GM18519 (cell line): ENCODE results near the gene MACROH2A2.
"Not testable (repeated sequence)": the region's sequence is repeated elsewhere in the genome, so short reads cannot be mapped to it uniquely, and the experiment has no call there.

Experiments used
- ATAC-seq: cut with Tn5 transposase; IDR thresholded peaks from one replicate; pipeline ENCODE4 v1.9.1; 2021; ENCODE audit warnings: mild to moderate bottlenecking, moderate library complexity; ENCODE audit not compliant: unreplicated experiment, low FRiP score

Gene MACROH2A2

GRCh38 chr10:70052462-70053217 is at the start of gene MACROH2A2:
Gene MACROH2A2 (plus strand): TSS chr10:70052846. CDS start chr10:70075659, 22,813 bp downstream.
- no peak for ATAC-seq

DNA sequence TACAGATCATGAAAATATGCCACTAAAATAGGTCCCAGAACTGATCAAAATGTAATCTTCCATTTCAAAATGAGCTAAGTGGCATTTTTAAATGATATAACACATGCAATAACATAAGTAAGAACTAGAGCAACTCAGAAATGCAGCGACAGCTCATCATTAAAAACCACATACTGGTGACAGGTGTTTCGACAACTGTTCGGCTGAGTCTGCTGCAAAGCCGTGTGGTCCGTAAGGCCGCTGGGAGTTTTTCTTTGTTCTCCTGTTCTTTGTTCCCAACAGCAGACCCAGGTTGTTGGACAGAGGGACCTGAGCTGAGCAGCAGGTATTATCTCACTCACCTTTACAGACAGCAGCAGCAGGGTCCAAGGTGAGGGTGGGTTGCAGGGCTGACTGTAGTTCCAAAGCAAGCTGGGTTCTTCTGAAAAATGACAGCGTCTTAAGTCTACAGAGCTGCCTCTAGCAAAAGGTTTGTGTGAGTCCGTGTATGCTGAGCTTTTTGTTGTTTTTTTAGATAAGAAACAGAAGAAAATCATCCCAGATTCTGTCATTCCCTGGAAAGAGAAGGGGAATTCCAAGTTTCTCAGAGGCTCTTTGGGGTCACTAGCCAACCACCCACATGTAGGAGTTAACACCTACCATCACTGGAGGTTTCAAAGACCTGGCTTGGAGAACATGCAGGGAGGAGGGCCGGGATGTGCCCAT is 45.4 kb upstream of the MACROH2A2 start:
- no peak for ATAC-seq

GRCh38 chr10:70031215-70031614 is 21.4 kb upstream of the MACROH2A2 start:
- ATAC-seq, result no peak

GRCh38 chr10:70032667-70033289 is 19.9 kb upstream of the MACROH2A2 start:
- ATAC-seq, result no peak

DNA sequence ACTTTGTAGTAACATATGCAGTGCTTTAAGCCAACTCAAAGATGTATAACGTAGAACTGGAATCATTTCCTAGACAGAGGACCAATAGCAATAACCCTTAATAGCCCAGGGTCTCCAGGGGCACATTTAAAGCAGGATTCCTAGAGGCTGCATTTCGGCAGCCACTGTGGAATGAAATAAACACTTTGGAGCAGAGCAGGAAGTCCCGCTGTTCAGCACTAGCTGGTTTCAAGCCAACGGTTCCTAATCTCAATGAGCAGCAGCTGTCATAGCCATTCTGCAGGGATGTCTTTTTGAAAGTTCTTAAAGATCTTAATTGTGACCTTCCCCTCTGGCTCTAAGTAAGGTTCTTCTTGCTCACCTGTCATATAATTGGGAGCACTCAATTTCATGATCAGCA is 18.4 kb upstream of the MACROH2A2 start:
- ATAC-seq, result no peak

DNA sequence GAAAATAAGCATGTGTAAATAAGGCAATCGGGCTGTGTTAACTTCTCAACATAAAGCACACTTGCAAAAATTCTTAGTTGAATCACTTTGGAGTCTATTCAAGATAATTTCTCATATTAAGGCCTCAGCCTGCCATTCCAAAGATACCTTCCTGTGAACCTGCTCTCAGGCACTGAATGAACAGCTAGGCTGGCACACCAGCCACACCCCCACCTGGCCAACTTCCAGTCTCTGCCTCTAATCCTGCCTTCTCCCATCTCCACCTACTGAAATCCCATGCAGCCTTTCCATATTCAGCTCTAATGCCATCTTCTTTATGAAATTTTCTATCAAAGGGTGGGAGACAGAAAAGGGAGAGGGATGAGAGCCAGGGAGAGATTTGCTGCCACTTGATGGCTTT is 17.1 kb upstream of the MACROH2A2 start:
- ATAC-seq, result no peak

GRCh38 chr10:70038923-70039322 is 13.7 kb upstream of the MACROH2A2 start:
- no peak for ATAC-seq

GRCh38 chr10:70041016-70041415 is 11.6 kb upstream of the MACROH2A2 start:
- ATAC-seq, result no peak

DNA sequence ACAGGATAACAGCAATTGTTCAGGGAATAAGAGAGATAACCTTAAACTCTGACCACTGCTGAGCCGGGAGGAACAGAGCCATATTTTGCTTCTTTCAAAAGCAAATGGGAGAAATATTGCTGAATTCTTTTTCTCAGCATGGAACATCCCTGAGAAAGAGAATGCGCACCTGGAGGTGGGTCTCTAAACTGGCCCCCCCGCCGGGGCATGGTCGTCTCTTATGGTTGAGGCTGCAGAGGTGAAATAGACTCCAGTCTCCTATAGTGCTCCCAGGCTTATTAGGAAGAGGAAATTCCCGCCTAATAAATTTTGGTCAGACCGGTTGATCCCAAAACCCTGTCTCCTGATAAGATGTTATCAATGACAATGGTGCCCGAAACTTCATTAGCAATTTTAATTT is 10.9 kb upstream of the MACROH2A2 start:
- not testable (repeated sequence) for ATAC-seq

GRCh38 chr10:70047066-70047465 is 5.6 kb upstream of the MACROH2A2 start:
- ATAC-seq, result not testable (repeated sequence)

GRCh38 chr10:70048030-70048723 is 4.5 kb upstream of the MACROH2A2 start:
- no peak for ATAC-seq

- ATAC-seq, result no peak
Observed at GRCh38 chr10:70051848-70052247, 798 bp upstream of the MACROH2A2 start.

DNA sequence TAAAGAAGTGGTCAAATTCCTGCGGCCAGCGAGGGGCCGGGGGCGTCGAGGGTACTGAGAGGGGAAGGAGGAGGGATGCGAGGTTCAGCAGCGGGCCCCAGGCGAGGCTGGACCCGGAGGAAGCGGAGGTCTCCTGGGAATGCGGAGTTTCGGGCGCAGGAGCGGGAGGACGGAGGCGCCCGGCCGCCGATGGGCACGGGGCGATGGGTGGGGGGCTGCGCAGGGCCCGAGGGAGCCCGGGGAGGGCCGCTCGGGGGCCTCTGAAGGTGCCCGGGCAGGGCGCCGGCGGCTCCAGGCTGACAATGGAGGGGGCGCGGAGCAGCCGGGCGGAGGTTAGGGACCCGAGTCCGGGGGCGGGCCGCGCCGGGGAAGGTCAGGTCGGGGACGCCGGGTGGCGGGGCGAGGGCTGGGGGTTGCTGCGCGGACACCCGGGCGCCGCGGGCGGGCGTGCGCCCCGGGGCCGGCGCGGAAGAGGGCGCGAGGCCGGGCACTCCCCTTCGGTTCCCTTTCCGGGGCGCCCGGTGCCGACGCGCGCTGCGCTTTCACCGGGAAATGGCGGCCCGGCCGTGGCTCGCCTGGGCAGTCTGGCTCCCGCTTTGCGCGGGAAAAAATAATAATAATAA is 683 bp downstream of the MACROH2A2 start:
- ATAC-seq, result no peak

- ATAC-seq, result no peak
Observed at GRCh38 chr10:70053841-70054288, 1.2 kb downstream of the MACROH2A2 start.

DNA sequence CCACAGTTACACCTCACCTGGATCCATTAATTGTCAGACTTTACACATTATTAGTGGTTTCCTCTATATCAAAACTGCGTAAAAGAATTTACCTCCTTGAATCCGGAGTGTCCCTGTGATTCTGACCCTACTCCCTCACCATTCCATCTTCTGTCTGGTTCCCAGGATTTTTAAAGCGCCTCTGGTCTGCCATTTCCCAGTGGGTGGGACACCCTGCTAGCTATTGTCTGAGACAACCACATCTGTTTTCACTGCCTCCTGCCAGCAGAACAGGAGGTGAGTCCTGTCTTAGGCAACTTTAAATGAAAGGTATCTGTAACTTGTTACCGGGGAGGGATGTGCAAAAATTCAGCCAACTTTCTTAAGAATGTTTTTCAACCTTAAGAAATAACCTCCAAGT is 2.3 kb downstream of the MACROH2A2 start:
- ATAC-seq, result no peak

- ATAC-seq, result no peak
Observed at GRCh38 chr10:70055550-70055949, 2.9 kb downstream of the MACROH2A2 start.

GRCh38 chr10:70057306-70057705 is 4.7 kb downstream of the MACROH2A2 start:
- no peak for ATAC-seq

DNA sequence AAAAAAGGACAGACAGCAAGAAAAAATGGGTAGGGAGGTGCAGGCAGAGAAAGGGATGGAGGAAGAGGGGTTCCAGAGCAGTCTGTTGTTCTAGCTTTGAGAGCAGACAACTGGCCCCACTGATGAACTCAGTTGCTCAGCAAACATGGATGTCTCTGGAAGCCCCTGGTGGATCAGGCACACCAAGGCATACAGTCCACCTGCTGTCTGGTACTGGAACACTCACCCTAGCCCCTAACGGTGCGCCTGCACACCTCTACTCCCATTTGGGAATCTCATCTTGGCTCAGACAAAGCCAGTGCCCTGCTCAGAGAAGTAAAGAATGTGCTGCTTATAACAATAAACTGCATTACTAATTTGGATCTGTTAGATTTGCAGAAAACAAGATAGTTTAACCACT is 7.7 kb downstream of the MACROH2A2 start:
- no peak for ATAC-seq

GRCh38 chr10:70063418-70064098 is 10.9 kb downstream of the MACROH2A2 start:
- no peak for ATAC-seq

GRCh38 chr10:70064486-70064885 is 11.8 kb downstream of the MACROH2A2 start:
- no peak for ATAC-seq
